PC-3 (cell line): ENCODE measurements around the gene OPTC. TPM values are rescaled to one million over a fixed set of nuclear protein-coding genes. Genes with fewer than 3 reads are reported as not detected.
"Not testable (repeated sequence)": the region's sequence is repeated elsewhere in the genome, so short reads cannot be mapped to it uniquely, and the experiment has no call there.

Experiments
- ATAC-seq: fragments of 200-7000 bp; cut with Tn5 transposase; 2 replicates; pipeline ENCODE4 v1.9.1; 2020; ENCODE audit warnings: mild to moderate bottlenecking, moderate library complexity
- BruUV-seq: library from RNA; stranded (reverse); fragments of 400-500 nt; replicated peaks from 2 replicates; lab custom pipeline; 2021; lab: Mats Ljungman, UMichigan
- CTCF ChIA-PET: fragments of 300-600 bp; sonication (Branson Sonifier 250); formaldehyde crosslinking; loops from one replicate; lab custom pipeline; 2022; ENCODE audit warnings: antibody characterized with exemption; lab: Charles Lee
- POLR2A ChIA-PET: fragments of 300-600 bp; sonication (Branson Sonifier 250); formaldehyde crosslinking; loops from one replicate; lab custom pipeline; 2022; ENCODE audit warnings: antibody characterized with exemption; ENCODE audit not compliant: unreplicated experiment; lab: Charles Lee
- DNase-seq: peaks from one replicate; pipeline ENCODE4 v3.0.0-alpha.2; 2015
- H2AFZ ChIP-seq: fragments of 300-600 bp; sonication (generic); 2 replicates; pipeline ENCODE4 v1.6.0; 2016; ENCODE audit warnings: antibody characterized with exemption, low read length
- H3F3A ChIP-seq: fragments of 300-600 bp; sonication (generic); one replicate; pipeline ENCODE4 v1.6.0; 2017; ENCODE audit warnings: antibody characterized with exemption, low read length, control low read depth, mild to moderate bottlenecking; ENCODE audit not compliant: unreplicated experiment
- H3K27ac ChIP-seq: fragments of 300-600 bp; sonication (generic); 2 replicates; pipeline ENCODE4 v1.5.1; 2016; ENCODE audit warnings: mild to moderate bottlenecking, low read length
- H3K27me3 ChIP-seq: fragments of 300-600 bp; sonication (generic); 2 replicates; pipeline ENCODE4 v1.6.1; 2016; ENCODE audit warnings: low read length, mixed read lengths
- H3K36me3 ChIP-seq: fragments of 300-600 bp; sonication (generic); 2 replicates; pipeline ENCODE4 v1.6.1; 2016; ENCODE audit warnings: low read depth, mixed run types, low read length, mixed read lengths
- H3K4me1 ChIP-seq: fragments of 300-600 bp; sonication (generic); 2 replicates; pipeline ENCODE4 v1.5.1; 2016; ENCODE audit warnings: low read length; ENCODE audit not compliant: insufficient read depth
- H3K4me2 ChIP-seq: fragments of 300-600 bp; sonication (generic); 2 replicates; pipeline ENCODE4 v1.6.0; 2016; ENCODE audit warnings: low read length
- H3K4me3 ChIP-seq: fragments of 300-600 bp; sonication (generic); 2 replicates; pipeline ENCODE4 v1.5.1; 2016; ENCODE audit warnings: mild to moderate bottlenecking, low read length, mixed read lengths
- H3K79me2 ChIP-seq: fragments of 300-600 bp; sonication (generic); 2 replicates; pipeline ENCODE4 v1.6.1; 2017; ENCODE audit warnings: low read length, mixed read lengths
- H3K9ac ChIP-seq: fragments of 300-600 bp; sonication (generic); 2 replicates; pipeline ENCODE4 v1.6.0; 2016; ENCODE audit warnings: mild to moderate bottlenecking, low read length
- H3K9me2 ChIP-seq: fragments of 300-600 bp; sonication (generic); replicated peaks from 2 replicates; pipeline ENCODE4 v1.6.1; 2016; ENCODE audit warnings: mixed run types, low read length, mixed read lengths
- H3K9me3 ChIP-seq: fragments of 300-600 bp; sonication (generic); 2 replicates; pipeline ENCODE4 v1.6.1; 2016; ENCODE audit warnings: low read length, mixed read lengths
- H4K20me1 ChIP-seq: fragments of 300-600 bp; sonication (generic); 2 replicates; pipeline ENCODE4 v1.6.1; 2016; ENCODE audit warnings: low read length, mixed read lengths
- CTCF ChIP-seq: fragments of 300-600 bp; sonication (generic); conservative IDR thresholded peaks from 2 replicates; pipeline ENCODE4 v1.5.1; 2017; ENCODE audit warnings: antibody characterized with exemption, low read depth, mild to moderate bottlenecking, low read length
- EZH2 ChIP-seq: fragments of 300-600 bp; sonication (generic); IDR thresholded peaks from one replicate; pipeline ENCODE4 v1.6.1; 2017; ENCODE audit warnings: antibody characterized with exemption, mild to moderate bottlenecking, low read length; ENCODE audit not compliant: unreplicated experiment
- EZH2phosphoT487 ChIP-seq: fragments of 300-600 bp; sonication (generic); IDR thresholded peaks from 2 replicates; pipeline ENCODE4 v1.6.1; 2018; ENCODE audit warnings: mild to moderate bottlenecking, antibody characterized with exemption, low read length, borderline replicate concordance
- intact Hi-C: fragments of 100-400 bp; cut with micrococcal nuclease; formaldehyde crosslinking; loops from 2 replicates; pipeline ENCODE4 v1.9.0; 2023
- total RNA-seq: library from RNA; depleted of rRNA; stranded (reverse); fragments of >200 nt; gene quantifications from 2 replicates; pipeline ENCODE4 v1.2.3, GENCODE V29; 2014

The OPTC gene
- total RNA-seq, 1 experiment from 2014 or later = not detected

- H3K27me3 ChIP-seq = peaks cover 3% of the 10 kb centered on the region; the same call in 1 of the 2 replicates
- H3K4me1 ChIP-seq = no peaks in the 10 kb centered on the region
- ATAC-seq = no peak
- intact Hi-C loops = no loop called here
- ChIA-PET CTCF (no interaction called here), POLR2A (no interaction called here)
- no peaks in the 10 kb centered on the region for H3K9me3 ChIP-seq
- no peak overlapping the region for H2AFZ ChIP-seq
- H3K9me2 ChIP-seq = no peaks in the 10 kb centered on the region
- H3K27ac ChIP-seq = no peak overlapping the region
- no peak overlapping the region for H3K4me2 ChIP-seq
- H3F3A ChIP-seq = no peaks in the 10 kb centered on the region
- no peak overlapping the region for H3K4me3 ChIP-seq
- no TSS peak for BruUV-seq
- H3K79me2 ChIP-seq = no peaks in the 10 kb centered on the region
- no peaks in the 10 kb centered on the region for H3K36me3 ChIP-seq
- TF ChIP-seq EZH2 (no peak), EZH2phosphoT487 (no peak), CTCF (no peak)
- no peaks in the 10 kb centered on the region for H4K20me1 ChIP-seq
- H3K9ac ChIP-seq = no peak overlapping the region
- DNase-seq = no peak
Observed at GRCh38 chr1:203465948-203466347, 28.0 kb upstream of the OPTC start.

- DNase-seq, H3K9ac ChIP-seq, H3K9me3 ChIP-seq, H4K20me1 ChIP-seq, H3K9me2 ChIP-seq, H3K27me3 ChIP-seq, BruUV-seq, CTCF ChIA-PET, ATAC-seq, H3K36me3 ChIP-seq, H2AFZ ChIP-seq, H3K27ac ChIP-seq, POLR2A ChIA-PET, H3K4me1 ChIP-seq, H3F3A ChIP-seq, H3K4me2 ChIP-seq, H3K79me2 ChIP-seq, H3K4me3 ChIP-seq, intact Hi-C loops: not testable (repeated sequence)
Observed at GRCh38 chr1:203466906-203467549, 26.9 kb upstream of the OPTC start.

GRCh38 chr1:203467550-203467921 lies 26.4 kb upstream of the OPTC start:
- DNase-seq (no peak), ATAC-seq (no peak)
- H3K9ac ChIP-seq = no peak overlapping the region
- H3K9me2 ChIP-seq = no peaks in the 10 kb centered on the region
- no peak overlapping the region for H3K4me2 ChIP-seq
- ChIA-PET CTCF (no interaction called here), POLR2A (no interaction called here)
- no peaks in the 10 kb centered on the region for H3K79me2 ChIP-seq
- BruUV-seq = no TSS peak
- H2AFZ ChIP-seq = no peak overlapping the region
- H3K36me3 ChIP-seq = no peaks in the 10 kb centered on the region
- H3K27ac ChIP-seq = no peak overlapping the region
- peaks cover 6% of the 10 kb centered on the region; the same call in 1 of the 2 replicates for H3K27me3 ChIP-seq
- TF ChIP-seq EZH2 (no peak), EZH2phosphoT487 (no peak), CTCF (no peak)
- H3K9me3 ChIP-seq = no peaks in the 10 kb centered on the region
- no peaks in the 10 kb centered on the region for H4K20me1 ChIP-seq
- H3F3A ChIP-seq = no peaks in the 10 kb centered on the region
- no peak overlapping the region for H3K4me3 ChIP-seq
- intact Hi-C loops = no loop called here
- no peaks in the 10 kb centered on the region for H3K4me1 ChIP-seq
